ENCODE results near the gene PRICKLE1.

PRICKLE1 gene

DNA sequence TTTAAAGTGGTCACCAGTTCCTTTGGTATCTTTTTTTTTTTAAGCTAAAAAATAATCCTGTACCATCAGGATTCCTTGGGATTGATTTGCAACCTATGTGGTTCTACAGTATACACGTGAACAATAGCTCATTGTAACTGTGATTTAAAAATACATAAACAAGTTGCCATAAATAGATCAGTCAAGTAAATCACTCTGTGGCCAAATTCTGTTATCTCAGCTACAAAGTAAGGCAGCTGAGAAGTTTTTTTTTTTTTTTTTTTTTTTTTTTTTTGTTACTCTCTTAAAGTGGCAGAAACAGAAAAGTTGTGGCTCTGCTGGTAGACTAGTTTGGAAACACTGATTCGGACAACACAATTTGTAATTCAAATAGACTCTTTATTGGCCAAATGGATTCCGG, 104.5 kb downstream of the PRICKLE1 start:
- no peak for DNase-seq

DNA sequence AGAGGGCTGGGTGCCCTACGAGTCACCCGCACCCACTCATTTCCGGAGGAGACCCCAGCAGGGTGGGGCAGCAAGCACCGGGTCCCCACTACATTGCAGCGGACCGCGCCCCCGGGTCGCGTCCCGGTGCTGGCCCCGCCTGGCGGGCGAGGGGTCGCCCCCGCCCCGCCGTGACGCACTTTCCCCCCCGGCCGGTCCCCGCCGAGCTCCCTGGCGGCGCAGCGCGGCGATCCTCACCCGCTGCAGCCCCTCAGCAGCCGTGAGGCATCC, 106.1 kb downstream of the PRICKLE1 start:
- DNase-seq = peak in 2 of 6 experiments; percentile 13 to 15

DNA sequence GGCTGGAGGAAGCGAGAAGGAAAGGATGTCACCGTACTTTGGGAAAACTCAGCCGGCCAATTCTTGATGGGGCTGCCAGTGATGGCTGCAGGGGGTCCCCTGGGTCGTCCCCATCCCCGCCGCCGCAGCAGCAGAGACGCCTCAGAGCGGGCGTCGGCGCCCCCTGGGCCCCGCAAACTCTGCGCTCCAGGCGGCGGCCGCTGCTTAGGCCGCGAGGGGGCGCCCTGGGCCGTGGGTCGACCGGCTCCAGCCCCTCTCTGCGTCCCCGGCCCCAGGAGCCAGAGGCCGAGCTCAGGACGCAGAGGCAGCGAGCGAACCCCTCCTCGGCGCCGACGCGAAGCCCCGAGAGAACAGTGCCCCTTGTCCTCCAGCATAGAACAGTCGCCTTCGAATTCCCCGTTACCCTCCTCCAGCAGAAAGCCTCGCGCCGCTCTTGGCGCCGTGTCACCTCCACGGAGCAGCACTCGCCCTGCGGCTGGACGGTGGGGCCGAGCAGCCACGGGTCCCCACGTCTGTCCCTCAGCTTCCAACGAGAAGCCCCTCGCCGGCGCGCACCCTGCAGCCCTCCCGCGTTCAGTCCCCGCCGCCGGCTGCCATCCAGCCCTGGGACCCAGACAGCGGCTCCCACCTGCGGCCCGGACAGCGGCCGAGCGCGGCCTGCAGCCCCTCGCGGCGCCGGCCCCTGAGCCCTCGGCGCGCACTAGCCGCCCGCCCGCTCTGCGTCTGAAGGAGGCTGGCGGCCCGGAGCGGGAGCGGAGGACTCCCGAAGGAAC, 106.6 kb downstream of the PRICKLE1 start:
- peak in 3 of 6 experiments; percentile 12 to 47 (median 31) for DNase-seq

DNA sequence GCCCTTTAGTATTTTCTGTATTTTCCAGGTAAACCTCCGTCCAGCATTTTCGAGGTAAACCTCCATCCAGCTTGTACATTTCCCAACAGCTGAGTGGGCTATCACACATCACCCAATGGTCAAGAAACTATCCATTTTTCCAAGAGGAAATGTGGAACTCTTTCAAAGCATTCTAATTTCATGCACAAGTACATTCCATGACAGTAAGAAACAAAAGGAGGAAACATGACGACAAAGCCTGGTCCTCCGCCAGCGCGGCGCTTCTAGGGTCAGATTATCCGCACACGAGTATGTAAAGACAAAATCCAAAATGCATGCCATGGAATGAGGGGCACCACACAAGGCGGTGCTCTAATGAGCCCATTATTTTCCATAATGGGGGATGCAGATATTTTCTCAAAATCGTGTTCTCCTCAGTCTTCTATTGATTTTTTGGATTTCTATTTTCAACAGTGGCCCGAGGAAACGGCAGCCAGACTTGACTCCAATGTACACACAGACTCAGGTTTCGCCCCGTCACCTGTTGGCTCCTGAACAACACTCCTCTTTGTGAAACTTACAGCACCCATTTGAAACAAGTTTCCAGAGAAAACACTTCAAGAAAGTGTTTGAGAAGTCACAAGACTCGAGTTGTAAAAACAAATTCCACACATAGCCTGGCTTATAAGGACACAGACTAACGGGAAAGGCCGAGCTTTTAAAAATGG, 107.4 kb downstream of the PRICKLE1 start:
- DNase-seq = no peak

DNA sequence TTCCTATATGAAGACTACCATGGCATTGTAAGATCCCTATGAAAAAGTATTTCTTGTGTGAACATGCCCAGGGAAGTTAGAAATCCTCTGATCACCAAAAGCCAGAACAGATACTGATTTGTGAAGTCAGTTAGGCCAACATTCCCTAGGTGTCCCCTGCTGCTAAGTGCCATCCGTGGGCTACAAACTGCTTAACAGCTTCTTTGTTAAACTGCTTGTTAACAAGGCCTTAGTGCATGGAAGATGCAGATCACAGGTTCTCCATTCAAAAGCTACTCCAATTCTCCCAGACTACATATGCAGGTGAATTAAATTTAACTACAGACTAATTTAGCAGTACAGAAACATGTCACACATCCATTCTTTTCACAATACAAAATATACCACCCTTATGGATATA, 108.2 kb downstream of the PRICKLE1 start:
- no peak for DNase-seq

DNA sequence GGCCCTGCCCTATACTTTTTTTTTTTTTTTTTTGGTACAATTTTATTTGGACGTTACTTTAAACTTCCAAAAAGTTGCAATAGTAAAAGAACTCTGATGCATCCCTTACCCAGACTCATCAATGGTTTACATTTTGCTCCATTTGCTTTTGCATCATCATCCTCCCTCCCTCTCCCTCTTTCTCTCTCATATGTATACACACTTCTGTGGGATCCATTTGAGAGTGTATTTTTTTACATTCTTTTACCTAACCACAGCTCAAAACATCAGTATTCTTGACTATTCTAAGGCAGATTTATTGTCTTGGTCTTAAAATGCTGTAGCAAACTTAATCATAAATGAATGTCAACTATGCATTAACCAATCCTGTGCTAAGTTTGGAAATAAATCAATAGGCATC, 111.6 kb downstream of the PRICKLE1 start:
- no peak for DNase-seq

DNA sequence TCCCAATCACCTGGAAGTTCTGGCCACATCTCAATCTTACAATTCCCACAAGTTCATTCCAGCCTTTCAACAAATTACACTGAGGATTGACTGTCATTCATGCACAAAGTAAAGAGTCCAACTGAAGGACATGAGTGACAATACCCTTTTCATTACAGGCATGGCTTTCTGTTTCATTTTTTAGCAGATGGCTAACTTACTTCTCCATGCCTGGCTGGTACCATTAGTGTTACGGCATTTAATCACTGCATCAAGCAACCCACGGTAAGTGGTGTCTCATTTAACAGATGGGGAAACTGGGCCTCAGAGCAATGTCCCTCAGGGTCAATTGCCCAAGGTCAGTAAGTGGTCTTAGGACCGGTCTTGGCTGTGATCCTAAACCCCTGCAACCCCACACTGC, 114.4 kb downstream of the PRICKLE1 start:
- DNase-seq = no peak

DNA sequence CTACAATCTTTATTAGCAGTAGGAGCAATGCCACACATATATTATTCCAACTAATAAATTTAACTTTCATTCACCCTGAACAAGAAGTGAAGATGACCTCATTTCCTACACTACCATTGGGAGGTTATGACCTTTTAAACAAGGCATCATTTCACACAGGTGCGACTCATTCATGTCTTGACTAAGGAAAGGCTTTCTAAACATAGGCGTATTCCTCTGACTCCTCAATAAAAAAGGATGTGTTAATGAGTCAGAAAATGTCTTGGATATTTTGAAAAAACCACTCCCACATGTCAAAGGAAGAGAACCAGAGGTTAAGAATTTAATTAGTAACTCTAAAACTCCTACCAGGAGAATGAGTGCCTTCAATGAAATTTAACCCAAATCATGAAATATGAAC, 115.2 kb downstream of the PRICKLE1 start:
- no peak for DNase-seq

DNA sequence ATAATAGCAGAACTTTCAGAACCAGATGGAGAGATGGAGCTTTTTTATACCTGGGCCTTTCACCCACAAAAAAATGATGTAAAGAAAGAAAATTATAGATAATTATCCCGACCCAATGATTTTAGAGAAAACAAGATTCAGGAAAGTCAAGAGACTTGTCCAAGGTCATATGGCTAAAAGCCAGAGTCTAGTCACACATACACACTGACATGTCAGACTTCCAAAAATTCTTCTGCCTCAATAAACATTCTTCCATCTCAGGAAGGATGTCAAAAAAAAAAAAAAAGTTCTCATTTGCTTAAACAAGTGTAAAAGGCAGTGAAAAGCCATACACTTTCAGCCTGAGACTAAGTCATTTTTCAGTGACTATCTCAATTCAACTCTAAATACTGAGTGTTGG, 116.0 kb downstream of the PRICKLE1 start:
- no peak for DNase-seq

DNA sequence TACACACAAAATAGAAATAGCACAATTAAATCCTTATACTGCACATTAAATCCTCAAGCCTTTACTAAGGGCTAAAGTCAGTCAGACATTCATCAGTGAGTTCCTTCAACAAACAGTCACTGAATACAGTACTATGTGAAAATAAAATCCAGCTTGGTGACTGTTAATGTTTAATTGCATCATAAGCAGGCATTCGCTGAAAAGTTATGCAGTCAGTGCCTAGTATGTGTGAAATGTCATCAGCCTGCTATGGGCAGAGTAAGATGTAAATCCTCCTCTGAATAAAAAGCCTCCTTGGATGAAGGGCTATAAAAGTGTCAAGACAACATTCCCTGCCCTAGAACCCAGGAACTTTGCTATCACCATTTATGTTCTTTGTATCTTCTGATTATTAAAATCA, 116.4 kb downstream of the PRICKLE1 start:
- no peak for DNase-seq

DNA sequence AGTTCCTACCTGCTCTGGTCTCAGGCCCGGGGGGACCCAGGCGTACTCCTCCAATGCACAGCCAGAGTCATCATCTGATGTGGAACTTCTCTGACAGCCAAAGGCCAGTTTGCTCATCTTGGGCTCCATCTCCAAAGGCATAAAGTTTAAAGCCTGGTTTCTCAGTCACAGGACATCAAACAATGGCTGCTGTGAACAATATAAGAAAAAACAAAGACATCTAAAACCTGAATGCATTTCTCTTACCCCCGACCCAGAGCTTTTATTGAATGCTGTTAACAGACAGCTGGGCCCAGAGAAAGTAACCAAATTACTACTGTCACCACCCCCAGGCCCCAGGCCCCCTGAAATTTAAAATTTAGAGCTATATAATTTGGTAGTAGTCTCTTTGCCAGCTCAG, 117.2 kb downstream of the PRICKLE1 start:
- no peak for DNase-seq

DNA sequence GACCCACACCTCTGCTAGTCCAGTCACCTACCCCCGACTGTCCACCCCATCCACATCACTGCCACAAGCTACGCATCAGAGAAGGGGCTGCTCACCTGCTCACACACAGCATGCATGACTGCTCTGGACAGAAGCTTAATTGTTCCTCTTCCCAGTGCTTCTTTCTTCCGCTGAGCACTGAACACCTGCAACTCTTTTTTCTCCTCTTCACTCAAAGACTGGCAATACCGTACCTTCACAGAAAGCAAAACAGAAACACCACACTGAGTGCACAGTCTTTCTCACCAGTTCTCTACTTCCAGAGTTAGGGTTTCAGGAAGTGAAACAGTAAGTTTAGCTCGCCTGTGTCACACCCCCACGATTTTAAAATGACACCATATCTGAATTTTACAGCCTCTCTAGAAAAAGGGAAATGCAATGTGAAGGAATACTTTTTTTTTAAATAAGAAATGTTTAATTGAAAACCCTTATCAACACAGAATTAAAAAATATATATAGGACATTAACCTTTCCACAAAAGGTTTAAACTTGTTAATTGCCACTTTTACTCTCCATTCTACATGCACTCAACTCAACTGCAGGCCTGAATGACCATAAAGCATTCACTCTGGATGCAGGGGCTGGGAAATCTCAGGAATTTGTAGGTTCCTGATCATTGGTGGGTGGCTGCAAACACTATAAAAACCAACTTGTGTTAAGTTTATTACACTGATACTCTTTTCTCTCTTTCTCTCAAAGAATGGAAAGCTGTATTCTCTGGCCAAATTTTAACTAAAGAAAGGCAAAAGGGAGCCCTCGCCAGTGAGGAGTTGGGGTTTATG, 120.0 kb downstream of the PRICKLE1 start:
- peak in 1 of 6 experiments; percentile 2 for DNase-seq

DNA sequence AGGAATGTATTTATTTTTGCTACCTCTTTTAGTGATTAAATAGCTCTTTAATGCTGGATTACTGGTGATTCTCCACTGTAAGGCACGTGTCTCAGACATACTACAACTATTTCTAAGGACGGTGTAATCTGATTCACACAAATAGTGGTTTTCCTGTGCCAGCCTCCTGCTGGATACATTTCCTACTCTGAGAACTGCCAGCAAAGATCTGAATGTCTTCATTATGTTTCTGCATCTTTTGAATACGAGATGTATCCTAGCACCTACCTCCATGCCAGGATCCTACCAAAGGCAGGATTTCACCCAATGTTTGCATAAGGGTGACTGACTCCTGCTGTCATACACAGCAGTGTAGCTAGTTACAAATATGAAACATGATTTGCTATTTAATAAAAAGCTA, 120.6 kb downstream of the PRICKLE1 start:
- no peak for DNase-seq

DNA sequence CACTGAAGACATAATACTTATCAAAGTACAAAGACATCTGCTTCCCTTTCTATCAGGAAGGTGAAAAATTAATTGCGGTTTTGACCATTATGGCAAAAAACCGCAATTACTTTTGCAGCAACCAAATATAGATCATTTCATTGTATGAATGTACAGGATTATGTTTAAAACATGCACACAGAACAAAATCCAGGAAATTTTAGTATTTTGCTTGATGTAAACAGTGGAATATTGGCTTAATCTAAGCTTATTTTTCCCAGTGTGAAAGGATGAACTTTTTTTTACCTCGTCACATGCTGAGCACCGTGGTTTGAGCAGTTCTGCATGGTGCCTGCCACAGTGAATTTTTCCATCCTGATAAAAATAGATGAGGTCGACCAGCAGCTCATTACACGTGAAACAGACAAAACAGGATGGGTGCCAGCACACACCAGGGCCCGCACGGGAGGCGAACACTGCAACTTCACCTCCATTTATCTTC, 121.2 kb downstream of the PRICKLE1 start:
- no peak for DNase-seq

DNA sequence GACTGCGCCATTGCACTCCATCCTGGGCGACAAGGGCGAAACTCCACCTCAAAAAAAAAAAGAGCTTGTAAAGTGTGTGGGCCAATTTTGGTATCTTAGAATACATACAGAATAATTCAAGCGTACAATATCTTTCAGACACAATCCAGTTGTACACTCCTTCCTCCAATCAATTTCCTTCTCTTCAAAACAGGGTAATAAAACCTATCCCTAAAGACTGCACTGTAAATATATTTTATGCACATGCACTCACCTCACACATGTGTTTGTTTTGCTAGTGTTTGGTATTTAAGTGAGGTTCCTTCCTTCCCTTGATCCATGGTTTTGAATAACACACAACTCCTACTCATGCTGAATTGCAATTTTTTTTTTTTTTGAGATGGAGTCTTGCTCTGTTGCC, 125.9 kb downstream of the PRICKLE1 start:
- DNase-seq = no peak

DNA sequence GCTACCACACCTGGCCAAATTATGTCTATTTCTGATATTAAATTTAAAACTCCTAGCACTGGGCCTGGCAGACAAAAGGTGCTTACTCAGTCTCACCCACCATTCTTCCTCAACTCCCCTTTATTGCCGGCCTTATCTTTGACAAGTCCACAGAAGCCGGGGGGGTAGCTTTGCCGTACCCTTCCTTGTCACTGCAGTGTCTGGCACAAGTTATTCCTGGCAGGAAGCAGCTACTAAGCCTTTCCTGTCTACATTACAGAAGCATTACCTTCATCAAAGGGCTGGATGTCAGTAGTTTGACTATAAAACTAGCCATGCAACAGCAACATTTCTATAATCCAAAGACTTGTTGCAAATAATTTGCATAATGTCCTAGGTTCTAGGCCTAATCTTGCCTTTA, 127.1 kb downstream of the PRICKLE1 start:
- no peak for DNase-seq

DNA sequence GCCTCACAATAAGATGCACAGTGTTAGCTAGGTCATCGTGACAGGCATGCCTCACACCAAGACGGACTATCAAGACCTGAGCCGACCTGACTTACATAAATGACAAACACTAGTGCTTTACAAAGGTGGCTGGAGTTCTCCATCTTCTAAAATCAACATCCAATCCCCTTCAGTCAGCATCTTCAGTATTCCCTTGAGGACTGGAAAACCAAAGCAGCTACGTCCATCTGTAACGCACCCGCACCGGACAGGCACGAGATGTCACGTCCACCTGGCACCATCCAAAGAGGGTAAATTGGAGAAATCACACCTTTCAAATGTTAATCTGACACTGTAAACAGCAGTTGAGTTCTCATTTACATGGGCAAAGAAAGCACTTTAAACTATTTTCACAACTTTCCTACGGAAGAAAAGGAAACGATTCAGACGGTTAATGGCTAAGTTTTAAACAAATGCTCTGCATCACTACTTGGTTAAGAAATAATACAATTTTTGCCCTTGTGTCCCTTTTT, 130.2 kb downstream of the PRICKLE1 start:
- DNase-seq = no peak

DNA sequence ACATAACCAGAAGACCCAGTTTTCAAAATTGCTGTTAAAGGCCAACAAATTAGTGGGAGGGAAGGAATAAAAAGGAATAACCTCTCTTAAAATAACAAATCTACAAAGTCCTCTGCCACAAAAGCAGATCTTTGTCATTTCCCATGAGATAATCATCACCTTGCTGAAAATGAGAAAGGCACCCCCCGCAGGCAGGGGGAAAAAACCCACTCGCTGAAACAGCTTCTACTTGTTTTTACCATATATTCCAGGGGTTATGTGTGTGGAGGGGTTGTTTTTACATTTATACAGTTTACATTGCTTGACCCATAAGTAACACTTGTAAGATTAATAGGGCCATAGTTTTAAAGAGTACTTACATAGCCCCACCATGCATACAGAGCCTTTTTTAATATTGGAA, 131.0 kb downstream of the PRICKLE1 start:
- no peak for DNase-seq

DNA sequence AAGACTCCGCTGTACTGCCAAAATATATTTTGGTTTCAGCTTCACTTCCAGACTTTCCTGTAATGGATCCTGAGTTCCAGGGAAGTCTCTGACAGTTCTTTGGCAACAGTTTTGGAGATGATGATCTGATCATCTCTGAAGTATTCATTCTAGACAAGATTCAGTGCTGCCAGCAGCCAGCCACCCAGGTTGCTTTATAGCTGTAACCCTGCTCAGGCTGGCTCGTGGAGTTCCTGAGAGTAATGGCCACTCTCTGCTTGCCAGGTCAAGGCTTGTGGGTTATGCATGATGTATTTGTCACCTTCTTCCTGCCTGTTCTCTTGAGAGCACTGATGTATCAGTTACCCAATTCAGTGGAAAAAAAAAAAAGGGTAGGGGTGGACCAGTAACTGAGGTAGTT, 139.3 kb downstream of the PRICKLE1 start:
- no peak for DNase-seq

DNA sequence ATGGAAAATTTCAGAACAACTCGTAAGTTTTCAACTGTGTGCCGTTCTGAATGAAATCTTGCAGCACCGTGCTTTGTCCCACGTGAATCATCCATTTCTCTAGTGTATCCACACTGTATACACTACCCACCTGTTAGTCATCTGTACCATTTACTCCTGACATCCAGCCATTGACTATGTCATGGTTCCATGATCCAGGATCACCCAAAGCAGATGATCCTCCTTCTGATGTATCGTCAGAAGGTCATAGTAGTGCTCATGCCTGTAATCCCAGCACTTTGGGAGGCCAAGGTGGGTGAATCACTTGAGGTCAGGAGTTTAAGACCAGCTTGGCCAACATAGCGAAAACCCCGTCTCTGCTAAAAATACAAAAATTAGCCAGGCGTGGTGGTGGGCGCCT, 140.7 kb downstream of the PRICKLE1 start:
- no peak for DNase-seq

DNA sequence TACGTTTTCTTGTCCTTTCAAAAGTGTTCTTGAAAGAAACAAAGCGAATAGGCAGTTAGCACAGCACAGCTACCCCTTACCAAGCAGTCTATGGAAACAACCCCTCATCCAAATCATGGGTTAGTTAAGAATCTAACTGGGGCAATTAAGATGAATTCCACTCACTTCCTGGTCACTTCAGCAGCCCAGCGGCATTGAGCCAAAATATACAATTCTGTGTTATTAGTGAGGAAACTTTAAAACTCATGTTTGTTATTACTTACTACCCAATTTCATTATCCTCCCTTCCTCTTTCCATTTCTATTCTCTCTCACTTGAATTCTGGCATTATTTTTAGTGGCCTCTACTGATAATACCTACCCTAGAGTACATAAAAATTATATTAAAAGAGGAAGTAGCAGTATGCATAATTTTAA, 142.2 kb downstream of the PRICKLE1 start:
- no peak for DNase-seq

DNA sequence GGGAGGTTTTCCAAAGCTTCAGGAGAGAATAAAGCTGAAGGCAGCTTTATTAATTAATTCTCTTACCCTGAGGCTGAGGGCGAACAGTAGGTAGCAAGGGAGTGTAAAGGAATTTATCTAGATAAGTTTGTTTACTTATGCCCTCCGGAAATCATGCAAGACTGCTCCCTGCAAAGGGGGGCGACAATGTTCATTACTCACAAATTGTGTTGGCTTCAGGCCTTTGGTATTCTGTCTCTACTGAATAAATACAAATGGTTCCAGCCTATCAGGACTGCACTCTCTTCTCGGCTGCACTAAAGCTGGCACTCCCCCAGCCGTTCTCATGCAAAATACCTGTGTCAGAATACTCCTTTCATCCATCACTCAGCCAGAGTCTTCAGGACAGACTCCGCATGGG, 142.8 kb downstream of the PRICKLE1 start:
- no peak for DNase-seq

DNA sequence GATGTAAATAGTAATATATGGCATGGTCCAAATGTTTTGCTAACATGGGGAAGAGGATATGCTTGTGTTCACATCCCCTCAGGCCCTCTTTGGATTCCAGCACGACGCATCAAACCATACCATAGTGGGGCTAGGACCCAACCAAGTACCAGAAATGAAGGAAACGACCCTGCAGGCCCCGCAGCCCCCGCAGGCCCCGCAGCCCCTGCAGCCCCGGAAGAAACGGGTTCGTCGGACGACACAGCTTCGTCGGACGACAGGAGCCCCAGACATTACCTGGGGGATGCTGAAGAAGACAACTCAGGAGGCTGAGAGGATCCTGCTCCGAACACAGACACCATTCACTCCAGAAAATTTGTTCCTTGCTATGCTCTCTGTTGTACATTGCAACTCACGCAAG, 143.7 kb downstream of the PRICKLE1 start:
- no peak for DNase-seq
